Measurements from ENCODE around the gene ABLIM1. TPM values are rescaled to one million over a fixed set of nuclear protein-coding genes. Genes with fewer than 3 reads are reported as not detected.

Gene ABLIM1
- total and polyA plus RNA-seq, 2 of the 13 experiments (the other 11 are each of a cell fraction or from before 2014, with no cell fraction given), result 59.4 to 92.7 TPM

DNA sequence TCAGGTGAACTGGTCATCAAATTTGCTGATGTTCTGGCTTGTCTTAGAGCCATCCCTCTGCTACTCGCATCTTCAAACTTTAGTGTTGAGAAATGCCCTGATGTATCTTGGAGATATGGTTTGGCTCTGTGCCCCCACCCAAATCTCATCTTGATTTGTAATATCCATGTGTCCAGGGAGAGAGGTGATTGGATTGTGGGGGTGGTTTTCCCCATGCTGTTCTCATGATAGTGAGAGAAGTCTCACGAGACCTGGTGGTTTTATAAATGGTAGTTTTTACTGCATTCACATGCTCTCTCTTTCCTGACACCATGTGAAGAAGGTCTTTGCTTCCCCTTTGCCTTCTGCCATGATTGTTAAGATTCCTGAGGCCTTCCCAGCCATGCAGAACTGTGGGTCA lies 179.8 kb downstream of the ABLIM1 start:
- Histone ChIP-seq H3K4me1 (ENCODE audit: insufficient read depth, low read length) (peaks cover 50% of the 10 kb centered on the region), H4K20me1 (ENCODE audit: insufficient read depth, low read length) (no peaks in the 10 kb centered on the region), H3K9ac (ENCODE audit: insufficient read depth, low read depth, low read length) (no peak overlapping the region), H3K79me2 (ENCODE audit: insufficient read depth, low read length) (no peaks in the 10 kb centered on the region), H3K4me3 (replicated peaks in 1 of 3; ENCODE audit: insufficient read depth in 1 of 3, low read depth in 2 of 3, low read length in 3 of 3) (no peak overlapping the region), H3K27me3 (ENCODE audit: control insufficient read depth in 1 of 2, insufficient read depth in 2 of 2, low read length in 2 of 2) (no peaks in the 10 kb centered on the region), H3K36me3 (replicated peaks in 1 of 2; ENCODE audit: control insufficient read depth in 1 of 2, insufficient read depth in 2 of 2, low read length in 2 of 2) (peaks cover 8 to 37% of the 10 kb centered on the region in 2 experiments), H2AFZ (ENCODE audit: low read length) (no peak overlapping the region), H3K4me2 (ENCODE audit: low read depth, low read length) (no peak overlapping the region), H3K9me3 (ENCODE audit: low read length) (no peaks in the 10 kb centered on the region), H3K27ac (ENCODE audit: extremely low read length, insufficient read depth, low read length) (no peak overlapping the region)
- in situ Hi-C loops (cut with HindIII; ENCODE audit: extremely low pct_ligation_motif_present, low pct_unique_long_range_greater_than_20kb) (no loop called here), intact Hi-C loops (cut with micrococcal nuclease; ENCODE audit: unreplicated experiment) (no loop called here)
- TF ChIP-seq, protein P1, sequence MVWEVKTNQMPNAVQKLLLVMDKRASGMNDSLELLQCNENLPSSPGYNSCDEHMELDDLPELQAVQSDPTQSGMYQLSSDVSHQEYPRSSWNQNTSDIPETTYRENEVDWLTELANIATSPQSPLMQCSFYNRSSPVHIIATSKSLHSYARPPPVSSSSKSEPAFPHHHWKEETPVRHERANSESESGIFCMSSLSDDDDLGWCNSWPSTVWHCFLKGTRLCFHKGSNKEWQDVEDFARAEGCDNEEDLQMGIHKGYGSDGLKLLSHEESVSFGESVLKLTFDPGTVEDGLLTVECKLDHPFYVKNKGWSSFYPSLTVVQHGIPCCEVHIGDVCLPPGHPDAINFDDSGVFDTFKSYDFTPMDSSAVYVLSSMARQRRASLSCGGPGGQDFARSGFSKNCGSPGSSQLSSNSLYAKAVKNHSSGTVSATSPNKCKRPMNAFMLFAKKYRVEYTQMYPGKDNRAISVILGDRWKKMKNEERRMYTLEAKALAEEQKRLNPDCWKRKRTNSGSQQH (CRISPR knock-in tag; IDR thresholded peaks at IDR 0.05; ENCODE audit: low read depth), result no peak
- no peak for TF ChIP-seq MTF1 (CRISPR knock-in tag; IDR thresholded peaks at IDR 0.05)
- 98% methylated on average over 2 of the region's 2 CpGs for WGBS (ENCODE audit: low lambda C conversion rate)
- no peak for FAIRE-seq
- ChIA-PET POLR2A (no interaction called here), CTCF (ENCODE audit: low intra/inter-chr PET ratio, low total read pairs) (no interaction called here)
- no peak for ATAC-seq
- DNase-seq (ENCODE audit: low spot score), result no peak
- TSS peak; percentile 19 for BruUV-seq (replicated peaks)

DNA sequence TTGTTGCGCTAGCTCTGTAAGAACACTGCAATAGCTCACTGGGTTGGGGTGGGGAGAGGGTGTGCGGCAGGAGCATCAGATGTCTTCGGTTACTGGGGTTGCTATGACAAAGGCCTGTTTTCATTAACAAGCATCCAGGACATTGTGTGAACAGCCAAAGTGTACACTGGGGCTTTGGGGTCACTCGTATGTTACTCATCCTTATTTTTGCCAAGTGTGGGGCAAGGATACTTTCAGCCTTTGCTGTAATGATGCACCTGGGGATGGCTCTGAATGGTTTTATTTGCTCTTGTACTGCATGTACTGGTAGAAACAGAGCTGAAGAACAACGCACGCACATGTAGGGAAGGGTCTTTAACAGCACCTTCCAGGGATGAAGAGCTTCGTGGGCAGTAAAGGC lies 180.8 kb downstream of the ABLIM1 start:
- in situ Hi-C loops (cut with HindIII; ENCODE audit: extremely low pct_ligation_motif_present, low pct_unique_long_range_greater_than_20kb), result no loop called here
- intact Hi-C loops (cut with micrococcal nuclease; ENCODE audit: unreplicated experiment), result no loop called here
- Histone ChIP-seq H3K4me3 (replicated peaks in 1 of 3; ENCODE audit: insufficient read depth in 1 of 3, low read depth in 2 of 3, low read length in 3 of 3) (no peak overlapping the region), H3K9me3 (ENCODE audit: low read length) (no peaks in the 10 kb centered on the region), H4K20me1 (ENCODE audit: insufficient read depth, low read length) (no peaks in the 10 kb centered on the region), H3K79me2 (ENCODE audit: insufficient read depth, low read length) (no peaks in the 10 kb centered on the region), H3K27me3 (ENCODE audit: control insufficient read depth in 1 of 2, insufficient read depth in 2 of 2, low read length in 2 of 2) (no peaks in the 10 kb centered on the region), H3K4me2 (ENCODE audit: low read depth, low read length) (no peak overlapping the region), H3K4me1 (ENCODE audit: insufficient read depth, low read length) (peaks cover 60% of the 10 kb centered on the region), H3K27ac (ENCODE audit: extremely low read length, insufficient read depth, low read length) (no peak overlapping the region), H2AFZ (ENCODE audit: low read length) (no peak overlapping the region), H3K9ac (ENCODE audit: insufficient read depth, low read depth, low read length) (no peak overlapping the region), H3K36me3 (replicated peaks in 1 of 2; ENCODE audit: control insufficient read depth in 1 of 2, insufficient read depth in 2 of 2, low read length in 2 of 2) (peaks cover 5 to 29% of the 10 kb centered on the region in 2 experiments)
- TF ChIP-seq FOXK1 (CRISPR knock-in tag; IDR thresholded peaks at IDR 0.05; ENCODE audit: borderline replicate concordance, low read depth), result no peak
- no peak for TF ChIP-seq ZNF883 (CRISPR knock-in tag; IDR thresholded peaks at IDR 0.05; ENCODE audit: not compliant biosample characterization)
- no peak for TF ChIP-seq SNAPC2 (CRISPR knock-in tag; IDR thresholded peaks at IDR 0.05)
- TF ChIP-seq ZSCAN9 (CRISPR knock-in tag; IDR thresholded peaks at IDR 0.05; ENCODE audit: borderline replicate concordance), result no peak
- no peak for TF ChIP-seq MTA3 (CRISPR knock-in tag; IDR thresholded peaks at IDR 0.05)
- TF ChIP-seq ZNF724P (CRISPR knock-in tag; IDR thresholded peaks at IDR 0.05; ENCODE audit: borderline replicate concordance), result no peak
- no peak for TF ChIP-seq ARNT2 (CRISPR knock-in tag; IDR thresholded peaks at IDR 0.05; ENCODE audit: low read depth)
- TF ChIP-seq MZF1 (CRISPR knock-in tag; IDR thresholded peaks at IDR 0.05; ENCODE audit: borderline replicate concordance), result no peak
- TF ChIP-seq ZNF335 (CRISPR knock-in tag; IDR thresholded peaks at IDR 0.05), result no peak
- TF ChIP-seq, protein P2, sequence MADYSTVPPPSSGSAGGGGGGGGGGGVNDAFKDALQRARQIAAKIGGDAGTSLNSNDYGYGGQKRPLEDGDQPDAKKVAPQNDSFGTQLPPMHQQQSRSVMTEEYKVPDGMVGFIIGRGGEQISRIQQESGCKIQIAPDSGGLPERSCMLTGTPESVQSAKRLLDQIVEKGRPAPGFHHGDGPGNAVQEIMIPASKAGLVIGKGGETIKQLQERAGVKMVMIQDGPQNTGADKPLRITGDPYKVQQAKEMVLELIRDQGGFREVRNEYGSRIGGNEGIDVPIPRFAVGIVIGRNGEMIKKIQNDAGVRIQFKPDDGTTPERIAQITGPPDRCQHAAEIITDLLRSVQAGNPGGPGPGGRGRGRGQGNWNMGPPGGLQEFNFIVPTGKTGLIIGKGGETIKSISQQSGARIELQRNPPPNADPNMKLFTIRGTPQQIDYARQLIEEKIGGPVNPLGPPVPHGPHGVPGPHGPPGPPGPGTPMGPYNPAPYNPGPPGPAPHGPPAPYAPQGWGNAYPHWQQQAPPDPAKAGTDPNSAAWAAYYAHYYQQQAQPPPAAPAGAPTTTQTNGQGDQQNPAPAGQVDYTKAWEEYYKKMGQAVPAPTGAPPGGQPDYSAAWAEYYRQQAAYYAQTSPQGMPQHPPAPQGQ (CRISPR knock-in tag; IDR thresholded peaks at IDR 0.05; ENCODE audit: borderline replicate concordance), result no peak
- TF ChIP-seq ZNF460 (CRISPR knock-in tag; IDR thresholded peaks at IDR 0.05; ENCODE audit: borderline replicate concordance), result no peak
- TF ChIP-seq, protein P3, sequence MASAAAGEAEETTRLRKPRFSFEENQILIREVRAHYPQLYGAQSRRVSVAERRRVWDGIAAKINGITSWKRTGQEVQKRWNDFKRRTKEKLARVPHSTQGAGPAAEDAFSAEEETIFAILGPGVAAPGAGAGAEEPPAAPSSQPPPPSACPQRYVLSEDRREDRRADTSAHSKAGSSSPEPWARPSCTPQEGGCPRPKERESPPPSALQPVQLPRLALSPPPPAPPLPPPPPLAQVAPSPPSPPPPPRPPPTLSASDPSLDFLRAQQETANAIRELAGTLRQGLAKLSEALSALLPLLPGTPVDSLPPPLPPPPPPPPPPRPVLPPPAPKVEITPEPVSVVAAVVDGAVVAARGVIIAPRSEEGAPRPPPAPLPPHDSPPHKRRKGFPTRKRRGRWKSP (CRISPR knock-in tag; IDR thresholded peaks at IDR 0.05), result no peak
- DNase-seq (ENCODE audit: low spot score), result peak; percentile 4
- no peak for ATAC-seq
- ChIA-PET POLR2A (no interaction called here), CTCF (ENCODE audit: low intra/inter-chr PET ratio, low total read pairs) (no interaction called here)
- WGBS (ENCODE audit: low lambda C conversion rate), result 98% methylated on average over 6 of the region's 7 CpGs
- FAIRE-seq, result no peak
- BruUV-seq (replicated peaks), result no TSS peak

Measured in HepG2 (cell line).